NCI-H1694 (cell line): ENCODE measurements around the gene BLID.

Experiments
- DNase-seq: peaks from one replicate; lab custom pipeline; 2025; lab: John Stamatoyannopoulos, UW

BLID gene

GRCh38 chr11:122105044-122105758 lies 10.8 kb downstream of the BLID start:
- no peak for DNase-seq

GRCh38 chr11:122104341-122104740 lies 11.7 kb downstream of the BLID start:
- no peak for DNase-seq

GRCh38 chr11:122103726-122104125 lies 12.3 kb downstream of the BLID start:
- DNase-seq: no peak

- DNase-seq: no peak
These were observed 12.7 kb downstream of the BLID start for GRCh38 chr11:122103321-122103720.

- DNase-seq: no peak
These were observed 13.6 kb downstream of the BLID start for GRCh38 chr11:122102426-122102825.

GRCh38 chr11:122101625-122102291 lies 14.3 kb downstream of the BLID start:
- DNase-seq: no peak

- no peak for DNase-seq
These were observed 15.3 kb downstream of the BLID start for GRCh38 chr11:122100756-122101080.

GRCh38 chr11:122100037-122100755 lies 15.8 kb downstream of the BLID start:
- DNase-seq: no peak

- DNase-seq: no peak
These were observed 16.5 kb downstream of the BLID start for GRCh38 chr11:122099374-122100036.

- DNase-seq: no peak
These were observed 17.6 kb downstream of the BLID start for GRCh38 chr11:122098261-122098980.

- no peak for DNase-seq
These were observed 18.5 kb downstream of the BLID start for GRCh38 chr11:122097419-122098001.

GRCh38 chr11:122096272-122097112 lies 19.5 kb downstream of the BLID start:
- DNase-seq: no peak

- DNase-seq: no peak
These were observed 20.2 kb downstream of the BLID start for GRCh38 chr11:122095681-122096262.

- no peak for DNase-seq
These were observed 21.2 kb downstream of the BLID start for GRCh38 chr11:122094836-122095235.

GRCh38 chr11:122093731-122094275 lies 22.2 kb downstream of the BLID start:
- no peak for DNase-seq

- DNase-seq: no peak
These were observed 24.2 kb downstream of the BLID start for GRCh38 chr11:122091835-122092234.

- no peak for DNase-seq
These were observed 26.9 kb downstream of the BLID start for GRCh38 chr11:122089111-122089510.

GRCh38 chr11:122085712-122086111 lies 30.3 kb downstream of the BLID start:
- no peak for DNase-seq

GRCh38 chr11:122085264-122085663 lies 30.8 kb downstream of the BLID start:
- DNase-seq: no peak

- no peak for DNase-seq
These were observed 33.8 kb downstream of the BLID start for GRCh38 chr11:122082205-122082604.
